Caco-2 (cell line): ENCODE measurements around the gene SECISBP2. TPM values are rescaled to one million over a fixed set of nuclear protein-coding genes. Genes with fewer than 3 reads are reported as not detected.
"Not testable (repeated sequence)": the region's sequence is repeated elsewhere in the genome, so short reads cannot be mapped to it uniquely, and the experiment has no call there.

ENCODE experiments used
- BruUV-seq: library from RNA; stranded (reverse); fragments of 400-500 nt; replicated peaks from 2 replicates; lab custom pipeline; 2021; lab: Mats Ljungman, UMichigan
- CTCF ChIA-PET: fragments of 300-600 bp; sonication (Branson Sonifier 250); formaldehyde crosslinking; loops from one replicate; lab custom pipeline; 2022; ENCODE audit warnings: antibody characterized with exemption; lab: Charles Lee
- POLR2A ChIA-PET: fragments of 300-600 bp; sonication (Branson Sonifier 250); formaldehyde crosslinking; loops from one replicate; lab custom pipeline; 2022; ENCODE audit warnings: antibody characterized with exemption; lab: Charles Lee
- DNase-seq, 2 experiments: peaks; one replicate each; pipeline versions ENCODE4 v3.0.0 to v3.0.0-alpha.2; 2020 to 2022
- H3K27me3 ChIP-seq: replicated peaks from 2 replicates; pipeline ENCODE4 v1.6.0; 2011; ENCODE audit warnings: low read length; ENCODE audit not compliant: control insufficient read depth, insufficient read depth
- H3K36me3 ChIP-seq: 2 replicates; pipeline ENCODE4 v1.5.1; 2011; ENCODE audit warnings: low read length; ENCODE audit not compliant: control insufficient read depth, insufficient read depth
- H3K4me1 ChIP-seq: fragments of 250-450 bp; sonication (Bioruptor Pico); 2 replicates; pipeline ENCODE4 v1.5.1; 2020; ENCODE audit warnings: mild to moderate bottlenecking
- H3K4me3 ChIP-seq: 2 replicates; pipeline ENCODE4 v1.5.1; 2011; ENCODE audit warnings: low read depth, mild to moderate bottlenecking, control low read depth, low read length
- H3K9me3 ChIP-seq: fragments of 250-450 bp; sonication (Bioruptor Pico); 2 replicates; pipeline ENCODE4 v1.5.1; 2020; ENCODE audit warnings: mild to moderate bottlenecking, moderate library complexity
- H3K27ac Mint-ChIP-seq: one replicate; pipeline ENCODE4 v1.8.0; 2022; ENCODE audit warnings: mixed read lengths; ENCODE audit not compliant: unreplicated experiment
- H3K27me3 Mint-ChIP-seq: one replicate; pipeline ENCODE4 v1.8.0; 2022; ENCODE audit warnings: mixed read lengths; ENCODE audit not compliant: insufficient read depth, unreplicated experiment
- H3K36me3 Mint-ChIP-seq: one replicate; pipeline ENCODE4 v1.8.0; 2022; ENCODE audit warnings: mild to moderate bottlenecking, mixed read lengths; ENCODE audit not compliant: insufficient read depth, unreplicated experiment
- H3K4me1 Mint-ChIP-seq: one replicate; pipeline ENCODE4 v1.8.0; 2022; ENCODE audit warnings: low read depth, mixed read lengths; ENCODE audit not compliant: unreplicated experiment
- H3K4me3 Mint-ChIP-seq: one replicate; pipeline ENCODE4 v1.8.0; 2022; ENCODE audit warnings: mild to moderate bottlenecking, moderate library complexity, mixed read lengths; ENCODE audit not compliant: unreplicated experiment
- H3K9me3 Mint-ChIP-seq: one replicate; pipeline ENCODE4 v1.8.0; 2022; ENCODE audit warnings: mixed read lengths; ENCODE audit not compliant: unreplicated experiment
- CTCF ChIP-seq, 2 experiments: fragments of 200-600 bp in 1 of 2; IDR thresholded peaks; 1 replicate in 1 of 2; 2 replicates in 1 of 2; pipeline versions ENCODE4 v1.5.1 to v1.8.0; 2011 to 2022; ENCODE audit warnings: antibody characterized with exemption in 1 of 2, control low read depth in 1 of 2, inconsistent platforms in 1 of 2, low read depth in 1 of 2, low read length in 1 of 2, mild to moderate bottlenecking in 1 of 2, moderate library complexity in 1 of 2; ENCODE audit not compliant: insufficient read depth in 1 of 2, severe bottlenecking in 1 of 2, unreplicated experiment in 1 of 2
- intact Hi-C: fragments of 100-400 bp; cut with micrococcal nuclease; formaldehyde crosslinking; loops from one replicate; pipeline ENCODE4 v1.10.0; 2022; ENCODE audit not compliant: unreplicated experiment
- total RNA-seq: library from RNA; stranded (reverse); gene quantifications from 2 replicates; pipeline ENCODE4 v1.2.3, GENCODE V29; 2022

SECISBP2 gene
- total RNA-seq, 1 experiment from 2014 or later: 21.0 TPM

GRCh38 chr9:89368550-89368949, 50.2 kb downstream of the SECISBP2 start:
- H3K4me3 Mint-ChIP-seq: no peak overlapping the region
- H3K4me1 Mint-ChIP-seq: no peaks in the 10 kb centered on the region
- H3K36me3 Mint-ChIP-seq: no peaks in the 10 kb centered on the region
- no peaks in the 10 kb centered on the region for H3K27me3 ChIP-seq
- no peak overlapping the region for H3K27ac Mint-ChIP-seq
- no peaks in the 10 kb centered on the region for H3K27me3 Mint-ChIP-seq
- POLR2A ChIA-PET: no interaction called here
- no peaks in the 10 kb centered on the region for H3K36me3 ChIP-seq
- no peak overlapping the region for H3K4me3 ChIP-seq
- no peak for TF ChIP-seq CTCF (IDR thresholded peaks at IDR 0.05; ENCODE audit: insufficient read depth in 1 of 2, low read depth in 1 of 2, low read length in 1 of 2, severe bottlenecking in 1 of 2, unreplicated experiment in 1 of 2)
- no peaks in the 10 kb centered on the region for H3K9me3 Mint-ChIP-seq
- no TSS peak for BruUV-seq
- DNase-seq: no peak
- no peaks in the 10 kb centered on the region for H3K9me3 ChIP-seq
- intact Hi-C loops: no loop called here
- no peaks in the 10 kb centered on the region for H3K4me1 ChIP-seq
- CTCF ChIA-PET: no interaction called here

DNA sequence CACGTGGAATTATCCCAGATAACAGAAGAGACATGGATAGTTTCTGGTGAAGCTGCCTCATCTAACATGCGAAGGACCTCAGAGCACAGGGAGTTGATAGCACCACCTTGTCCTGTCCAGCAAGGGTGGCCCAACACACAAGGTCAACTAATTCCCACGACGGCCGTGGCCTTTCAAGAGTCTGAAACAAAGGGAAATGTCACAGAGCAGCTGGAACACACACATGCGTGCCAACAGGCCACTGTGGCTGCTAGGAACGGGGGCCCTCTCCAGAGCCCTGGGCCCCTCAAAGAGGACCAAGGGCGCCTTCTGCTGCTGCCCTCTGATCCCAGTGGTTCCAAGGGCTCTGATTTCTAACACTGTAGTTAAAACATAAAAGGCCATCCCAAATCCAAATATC, 50.7 kb downstream of the SECISBP2 start:
- no peaks in the 10 kb centered on the region for H3K9me3 ChIP-seq
- H3K4me1 ChIP-seq: no peaks in the 10 kb centered on the region
- DNase-seq: no peak
- H3K4me1 Mint-ChIP-seq: no peaks in the 10 kb centered on the region
- no peaks in the 10 kb centered on the region for H3K36me3 Mint-ChIP-seq
- intact Hi-C loops: no loop called here
- H3K36me3 ChIP-seq: no peaks in the 10 kb centered on the region
- no peak overlapping the region for H3K4me3 Mint-ChIP-seq
- no peaks in the 10 kb centered on the region for H3K27me3 Mint-ChIP-seq
- H3K9me3 Mint-ChIP-seq: no peaks in the 10 kb centered on the region
- no peak overlapping the region for H3K4me3 ChIP-seq
- BruUV-seq: no TSS peak
- H3K27ac Mint-ChIP-seq: no peak overlapping the region
- H3K27me3 ChIP-seq: no peaks in the 10 kb centered on the region
- TF ChIP-seq CTCF (IDR thresholded peaks at IDR 0.05; ENCODE audit: insufficient read depth in 1 of 2, low read depth in 1 of 2, low read length in 1 of 2, severe bottlenecking in 1 of 2, unreplicated experiment in 1 of 2): no peak
- ChIA-PET POLR2A (no interaction called here), CTCF (no interaction called here)

- TF ChIP-seq CTCF (IDR thresholded peaks at IDR 0.05; ENCODE audit: insufficient read depth in 1 of 2, low read depth in 1 of 2, low read length in 1 of 2, severe bottlenecking in 1 of 2, unreplicated experiment in 1 of 2): no peak
- BruUV-seq: no TSS peak
- CTCF ChIA-PET: no interaction called here
- intact Hi-C loops: no loop called here
- Histone ChIP-seq H3K9me3 (no peaks in the 10 kb centered on the region), H3K4me3 (no peak overlapping the region), H3K36me3 (no peaks in the 10 kb centered on the region), H3K27me3 (no peaks in the 10 kb centered on the region), H3K4me1 (no peaks in the 10 kb centered on the region)
- no peak for DNase-seq
- Mint-ChIP-seq H3K27me3 (no peaks in the 10 kb centered on the region), H3K4me1 (no peaks in the 10 kb centered on the region), H3K36me3 (no peaks in the 10 kb centered on the region), H3K9me3 (no peaks in the 10 kb centered on the region), H3K27ac (no peak overlapping the region), H3K4me3 (no peak overlapping the region)
- POLR2A ChIA-PET: no interaction called here
Observed at GRCh38 chr9:89370593-89370992, 52.3 kb downstream of the SECISBP2 start.

DNA sequence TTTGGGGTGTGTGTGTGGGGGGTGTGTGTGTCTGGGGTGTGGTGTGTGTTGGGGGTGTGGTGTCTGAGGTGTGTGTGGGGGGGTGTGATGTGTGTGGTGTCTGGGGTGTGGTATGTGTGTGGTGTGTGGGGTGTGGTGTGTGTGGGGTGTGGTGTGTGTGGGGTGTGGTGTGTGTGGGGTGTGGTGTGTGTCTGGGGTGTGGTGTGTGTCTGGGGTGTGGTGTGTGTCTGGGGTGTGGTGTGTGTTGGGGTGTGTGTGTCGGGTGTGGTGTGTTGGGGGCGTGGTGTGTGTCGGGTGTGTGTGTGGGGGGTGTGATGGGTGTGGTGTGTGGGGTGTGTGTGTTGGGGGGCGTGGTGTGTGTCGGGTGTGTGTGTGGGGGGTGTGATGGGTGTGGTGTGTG, 53.5 kb downstream of the SECISBP2 start:
- H3K27me3 ChIP-seq, H3K4me3 Mint-ChIP-seq, H3K36me3 ChIP-seq, H3K4me1 ChIP-seq, CTCF ChIA-PET, H3K36me3 Mint-ChIP-seq, POLR2A ChIA-PET, H3K9me3 ChIP-seq, BruUV-seq, H3K27ac Mint-ChIP-seq, H3K4me3 ChIP-seq, intact Hi-C loops, H3K9me3 Mint-ChIP-seq, DNase-seq, H3K4me1 Mint-ChIP-seq, H3K27me3 Mint-ChIP-seq: not testable (repeated sequence)
